D721Med (cell line): Measurements from ENCODE around the gene POU6F2.
"Not testable (repeated sequence)": the region's sequence is repeated elsewhere in the genome, so short reads cannot be mapped to it uniquely, and the experiment has no call there.

ENCODE experiments used
- DNase-seq: peaks from one replicate; pipeline ENCODE4 v3.0.0; 2011; ENCODE audit warnings: low spot score; ENCODE audit not compliant: insufficient read length
- FAIRE-seq: peaks from 2 replicates; lab custom pipeline; 2011; peaks lifted over from hg19 to GRCh38; lab: Jason Lieb, UNC
- CTCF ChIP-seq: IDR thresholded peaks from 2 replicates; pipeline ENCODE4 v1.5.1; 2012; ENCODE audit warnings: mild to moderate bottlenecking, control low read depth; ENCODE audit not compliant: insufficient read depth; ENCODE audit errors: missing control alignments

Gene POU6F2

GRCh38 chr7:38936641-38937040 is 41.1 kb upstream of the POU6F2 start:
- no peak for DNase-seq
- no peak for TF ChIP-seq CTCF
- FAIRE-seq: no peak

DNA sequence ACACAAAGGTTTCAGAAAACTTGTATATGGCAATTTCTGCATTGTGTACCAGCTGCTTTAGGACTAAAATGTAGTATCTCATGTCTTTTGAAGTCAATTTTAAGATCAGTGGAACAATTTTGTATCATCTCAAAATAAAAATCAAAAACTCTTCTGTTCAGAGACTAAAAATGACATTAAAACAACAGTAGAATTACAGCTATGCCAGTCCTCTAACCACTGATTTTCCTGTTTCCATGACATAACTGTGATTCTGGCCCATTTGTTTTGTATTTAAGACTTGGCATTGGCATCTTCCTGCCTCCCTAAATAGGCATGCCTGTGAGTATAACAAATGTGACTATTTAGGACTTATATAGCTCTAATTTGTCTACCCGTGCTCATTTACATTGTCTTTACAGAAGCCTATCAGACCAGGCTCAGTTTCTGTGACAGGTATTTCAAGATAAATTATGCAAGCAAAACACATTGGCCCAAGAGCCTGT is 39.7 kb upstream of the POU6F2 start:
- no peak for TF ChIP-seq CTCF
- FAIRE-seq (peak; percentile 44), DNase-seq (no peak)

GRCh38 chr7:38938589-38938988 is 39.1 kb upstream of the POU6F2 start:
- DNase-seq: no peak
- no peak for TF ChIP-seq CTCF
- FAIRE-seq: no peak

DNA sequence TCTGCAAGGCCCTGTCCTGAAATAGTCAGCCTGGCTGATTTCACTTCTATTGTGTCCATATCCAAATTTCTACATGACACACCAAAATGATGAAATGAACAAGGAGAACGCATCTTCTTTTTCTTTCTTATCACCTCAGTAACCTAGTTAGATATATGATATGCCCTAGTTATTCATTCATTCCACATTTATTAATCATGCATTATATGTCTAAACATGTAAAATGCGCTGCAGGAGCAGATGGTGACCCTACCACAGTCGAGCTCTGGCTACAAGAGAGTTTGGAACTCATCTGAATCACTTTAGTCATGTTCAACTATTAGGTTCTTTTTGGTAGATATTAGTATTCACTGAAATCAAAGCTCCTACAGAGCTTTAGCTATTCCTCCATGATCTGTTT is 36.9 kb upstream of the POU6F2 start:
- FAIRE-seq (no peak), DNase-seq (no peak)
- TF ChIP-seq CTCF: no peak

DNA sequence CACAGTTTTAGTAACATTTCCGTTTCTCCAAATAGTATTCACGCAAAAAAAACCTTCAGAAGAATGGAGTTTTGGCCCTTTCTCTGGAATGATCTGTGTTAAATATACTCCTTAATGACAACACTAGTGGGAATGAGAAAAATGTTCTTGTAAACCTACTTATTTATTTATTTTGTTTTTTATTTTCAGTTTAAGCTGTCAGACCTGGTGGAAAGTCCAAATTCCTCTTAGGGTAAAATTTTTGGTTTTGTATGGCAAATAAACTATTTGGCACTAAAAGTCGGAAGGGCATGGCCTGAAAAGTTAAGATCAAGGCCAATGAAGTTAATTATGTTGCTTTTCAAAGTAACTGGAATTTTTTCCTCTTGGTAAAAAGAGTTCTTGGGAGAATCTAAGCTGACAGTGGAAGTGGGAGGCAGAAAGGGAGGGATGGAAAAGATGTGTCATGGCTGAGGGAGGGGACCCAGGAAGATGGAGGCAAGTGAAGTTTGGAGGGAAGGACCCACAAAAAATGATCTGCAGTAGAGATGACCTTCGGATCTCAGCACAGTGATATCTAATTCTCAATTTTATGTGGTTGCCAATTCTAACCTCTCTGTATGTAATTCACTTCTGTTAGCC is 35.2 kb upstream of the POU6F2 start:
- DNase-seq: no peak
- no peak for TF ChIP-seq CTCF
- FAIRE-seq: no peak

- not testable (repeated sequence) for FAIRE-seq, DNase-seq
Measured at GRCh38 chr7:38947541-38947940, 30.2 kb upstream of the POU6F2 start.

- DNase-seq: no peak
Measured at GRCh38 chr7:38950309-38950708, 27.4 kb upstream of the POU6F2 start.

More at GRCh38 chr7:38950309-38950708, 27.4 kb upstream of the POU6F2 start:
- TF ChIP-seq CTCF: no peak
- no peak for FAIRE-seq
